ENCODE results near the gene PABPC1L.

DNA sequence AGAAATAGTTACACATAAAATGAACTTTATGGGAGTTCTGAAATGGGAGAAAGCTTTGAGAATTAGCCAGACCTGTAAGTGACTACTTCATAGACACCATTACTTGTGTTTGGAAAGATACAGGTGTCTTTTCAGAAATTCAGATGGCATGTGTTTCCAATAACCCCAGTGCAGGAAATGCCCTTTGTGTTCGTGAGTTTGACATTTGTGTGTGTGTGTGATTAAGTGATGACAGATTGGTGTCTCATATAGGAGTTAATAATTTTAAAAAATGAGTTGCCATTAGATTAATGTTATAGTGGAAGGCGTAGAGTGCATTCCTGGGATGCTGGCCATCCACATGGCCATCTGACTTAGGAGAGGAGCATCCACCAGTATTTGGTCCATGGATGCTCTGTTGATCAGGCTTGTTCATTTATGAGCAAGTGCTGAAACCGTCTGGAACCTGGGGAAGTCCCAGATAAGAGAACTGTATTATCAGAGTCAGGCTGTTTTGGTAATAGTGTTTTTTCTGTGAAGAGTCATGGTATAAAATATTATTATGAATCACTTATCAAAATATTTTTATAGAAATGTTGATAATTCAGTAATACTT is 59.5 kb downstream of the PABPC1L start:
- TF ChIP-seq EZH2 (IDR thresholded peaks at IDR 0.05) (no peak), FOXP2 (optimal IDR thresholded peaks at IDR 0.05; ENCODE audit: control extremely low read depth, extremely low read length, insufficient read depth) (no peak)

All from SK-N-MC (cell line).